Epithelial cell of esophagus (primary cell): ENCODE data around the gene HPCAL1.

Experiments used
- DNase-seq: peaks from one replicate; pipeline ENCODE4 v3.0.0; 2010; ENCODE audit warnings: low read depth
- H3K4me3 ChIP-seq: 2 replicates; pipeline ENCODE4 v1.5.1; 2011; ENCODE audit warnings: mild to moderate bottlenecking, low read length, control low read depth
- CTCF ChIP-seq: IDR thresholded peaks from 2 replicates; pipeline ENCODE4 v1.5.1; 2011; ENCODE audit warnings: low read depth, mild to moderate bottlenecking, low read length, control low read depth, inconsistent platforms; ENCODE audit not compliant: insufficient read depth; ENCODE audit errors: missing control alignments

Gene HPCAL1

DNA sequence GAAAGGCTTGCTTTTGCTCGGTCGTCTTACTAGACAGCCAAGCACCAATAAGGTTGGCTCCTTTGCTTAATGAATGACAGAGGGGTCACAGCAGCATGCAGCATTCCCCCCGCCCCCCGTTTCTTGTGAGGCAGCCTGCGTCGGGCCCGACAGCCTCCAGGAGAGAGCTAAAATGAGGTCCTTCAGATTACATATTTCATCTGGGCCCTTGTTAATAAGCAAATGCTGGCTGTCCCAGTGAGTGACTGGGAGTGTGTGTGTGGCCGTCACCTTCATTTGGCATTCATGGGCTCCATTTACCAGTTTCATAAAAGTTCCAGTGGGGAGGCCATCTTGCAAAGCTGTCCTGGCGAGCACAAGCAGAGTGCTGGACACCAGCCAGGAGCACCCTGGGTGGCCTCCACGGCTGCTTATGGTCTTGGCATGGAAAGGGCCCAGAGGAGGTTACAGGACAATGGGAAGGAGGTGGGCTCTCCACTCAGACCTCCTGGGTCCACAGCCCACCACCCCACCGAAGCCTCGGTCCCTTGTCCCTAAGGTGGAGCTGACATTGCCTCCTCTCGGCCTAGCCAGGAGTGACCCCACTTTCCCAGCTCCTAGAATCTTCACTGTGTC lies 108.2 kb downstream of the HPCAL1 start:
- no peak for TF ChIP-seq CTCF
- no peak overlapping the region for H3K4me3 ChIP-seq
- no peak for DNase-seq

- no peak overlapping the region for H3K4me3 ChIP-seq
- no peak for TF ChIP-seq CTCF
- no peak for DNase-seq
Measured at GRCh38 chr2:10411557-10411956, 108.9 kb downstream of the HPCAL1 start.

DNA sequence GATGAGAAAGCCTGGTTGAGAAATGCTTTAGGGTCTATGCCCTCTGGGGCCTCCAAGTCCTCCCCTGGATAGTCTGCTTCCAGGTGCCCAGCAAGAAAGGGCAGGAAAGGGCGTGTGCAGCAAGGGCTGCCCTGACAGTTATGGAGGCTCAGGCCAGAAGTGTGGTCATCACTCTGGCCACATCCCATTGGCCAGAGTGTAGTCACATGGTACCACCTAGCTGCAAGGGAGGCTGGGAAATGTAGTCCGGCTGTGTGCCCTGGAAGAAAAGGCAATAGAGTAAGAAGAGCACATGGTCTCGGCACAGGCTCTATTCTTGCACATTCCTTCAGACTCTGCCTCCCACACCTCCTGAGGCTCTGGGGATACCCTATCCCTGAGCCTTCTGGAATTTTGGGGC lies 109.7 kb downstream of the HPCAL1 start:
- peak; percentile 67 for DNase-seq
- H3K4me3 ChIP-seq: no peak overlapping the region
- TF ChIP-seq CTCF: no peak

- no peak for TF ChIP-seq CTCF
- no peak for DNase-seq
- H3K4me3 ChIP-seq: no peak overlapping the region
Measured at GRCh38 chr2:10413503-10413902, 110.8 kb downstream of the HPCAL1 start.

DNA sequence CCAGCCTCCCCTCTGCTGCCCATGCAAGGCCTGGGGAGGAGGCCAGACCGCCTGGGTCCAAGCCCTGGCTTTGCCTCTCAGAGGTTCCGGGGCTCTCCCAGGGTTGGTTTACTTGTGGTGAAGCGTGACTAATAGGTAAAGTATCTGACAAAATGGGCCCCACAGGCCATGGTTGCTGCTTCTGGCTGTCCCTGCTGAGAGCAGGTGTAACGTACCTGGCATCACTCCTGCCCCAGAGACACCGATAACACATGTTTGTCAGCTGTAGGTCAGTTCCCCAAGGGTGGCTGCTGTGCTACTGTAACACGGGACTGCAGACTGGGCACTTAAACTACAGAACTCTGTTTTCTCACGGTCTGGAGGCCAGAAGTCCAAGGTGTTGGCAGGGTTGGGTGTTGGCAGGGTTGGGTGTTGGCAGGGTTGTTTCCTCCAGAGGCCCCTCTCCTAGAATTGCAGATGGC lies 111.3 kb downstream of the HPCAL1 start:
- DNase-seq: peak; percentile 70
- no peak overlapping the region for H3K4me3 ChIP-seq
- TF ChIP-seq CTCF: no peak

DNA sequence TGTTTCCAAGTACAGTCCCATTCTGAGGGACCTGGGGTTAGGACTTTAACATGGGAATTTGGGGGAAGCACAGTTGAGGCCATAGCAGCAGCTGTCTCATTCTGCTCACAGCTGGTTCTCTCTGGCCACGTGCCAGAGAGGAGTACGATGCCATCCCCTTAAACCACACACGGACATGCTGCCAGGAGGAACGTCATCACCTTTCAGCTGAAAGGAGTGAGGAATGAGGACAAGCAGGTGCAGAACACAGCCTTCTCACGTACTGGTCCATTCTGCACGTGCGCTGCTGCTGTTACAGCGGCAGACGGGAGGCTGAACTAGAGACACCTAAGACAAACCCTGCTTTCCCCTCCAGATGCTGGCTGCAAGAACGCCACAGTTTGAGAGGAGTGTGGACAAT lies 111.9 kb downstream of the HPCAL1 start:
- no peak for TF ChIP-seq CTCF
- no peak overlapping the region for H3K4me3 ChIP-seq
- no peak for DNase-seq

DNA sequence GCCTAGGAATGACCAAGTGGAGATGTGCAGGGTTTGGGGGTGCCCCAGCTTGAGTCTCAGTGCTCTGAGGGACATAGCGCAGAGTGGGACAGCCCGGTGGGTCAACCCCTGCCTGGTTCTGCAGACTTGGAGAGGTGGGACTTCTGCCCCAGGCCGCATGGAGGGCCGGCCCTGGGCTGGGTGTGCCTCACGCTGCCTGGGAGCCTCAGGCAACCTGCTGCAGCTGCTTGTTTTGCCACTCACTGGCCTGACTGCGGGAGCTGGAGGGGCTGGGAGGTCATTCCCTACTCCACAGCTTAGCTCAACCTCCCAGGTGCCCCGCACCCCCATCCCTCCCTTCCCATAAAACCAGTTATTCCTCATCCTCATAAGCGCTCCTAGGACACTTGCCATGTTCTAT lies 112.3 kb downstream of the HPCAL1 start:
- H3K4me3 ChIP-seq: no peak overlapping the region
- TF ChIP-seq CTCF: no peak
- DNase-seq: no peak
